Astrocyte of the spinal cord (primary cell): ENCODE measurements around the gene NINJ1.

Experiments used
- DNase-seq: peaks from one replicate; pipeline ENCODE4 v3.0.0; 2011; ENCODE audit warnings: low read depth, low spot score
- H3K4me3 ChIP-seq: 2 replicates; pipeline ENCODE4 v1.5.1; 2011; ENCODE audit warnings: low read depth, mild to moderate bottlenecking, low read length, moderate library complexity
- CTCF ChIP-seq: IDR thresholded peaks from 2 replicates; pipeline ENCODE4 v1.5.1; 2012; ENCODE audit warnings: low read depth, mild to moderate bottlenecking, low read length, inconsistent platforms
- in situ Hi-C: cut with HindIII; loops from 2 replicates; pipeline ENCODE4 v1.10.0; 2017; ENCODE audit warnings: low sequenced_read_pairs

NINJ1 gene

DNA sequence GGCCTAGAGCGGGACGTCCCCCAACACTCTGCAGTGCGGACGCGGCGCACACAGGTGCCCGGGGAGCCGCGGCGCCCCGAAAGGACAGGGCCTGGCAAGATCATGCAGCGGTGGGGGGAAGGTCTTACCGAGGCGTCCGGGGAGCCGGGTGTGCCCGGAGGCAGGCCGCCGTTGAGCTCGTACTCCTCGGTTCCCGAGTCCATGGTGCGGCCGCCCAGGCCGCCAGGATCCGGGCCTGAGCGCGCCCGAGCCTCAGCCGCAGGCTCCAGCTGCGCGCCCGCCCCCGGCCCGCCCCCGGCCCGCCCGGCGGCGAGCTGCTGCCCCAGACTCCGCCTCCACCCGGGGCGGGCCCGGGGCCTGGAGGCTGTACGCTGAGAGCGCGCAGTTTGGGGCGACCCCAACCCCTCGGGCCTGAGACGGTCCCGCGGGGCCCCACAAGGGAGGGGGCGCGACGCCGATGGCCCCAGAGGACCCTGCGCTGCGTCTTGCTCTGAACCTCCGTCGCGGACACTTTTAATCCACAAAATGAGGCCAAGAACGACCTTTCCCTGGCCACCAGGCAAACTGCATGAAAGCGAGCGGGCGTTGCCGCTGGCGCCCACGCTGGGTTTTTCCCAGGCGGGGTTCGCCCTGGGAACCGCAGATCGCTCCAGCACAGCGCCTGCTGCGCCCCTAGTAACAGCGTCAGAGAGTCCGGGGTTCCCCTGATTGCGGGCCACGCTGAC is at the start of gene NINJ1:
Gene NINJ1 (minus strand): TSS at position 237 of the 725 bp plus-strand sequence. CDS start 34 bp downstream, at position 203.
- TF ChIP-seq CTCF = no peak
- in situ Hi-C loops = no loop called here
- peak; percentile 75 for DNase-seq
- H3K4me3 ChIP-seq = peak within 1 kb of the TSS; percentile 69

DNA sequence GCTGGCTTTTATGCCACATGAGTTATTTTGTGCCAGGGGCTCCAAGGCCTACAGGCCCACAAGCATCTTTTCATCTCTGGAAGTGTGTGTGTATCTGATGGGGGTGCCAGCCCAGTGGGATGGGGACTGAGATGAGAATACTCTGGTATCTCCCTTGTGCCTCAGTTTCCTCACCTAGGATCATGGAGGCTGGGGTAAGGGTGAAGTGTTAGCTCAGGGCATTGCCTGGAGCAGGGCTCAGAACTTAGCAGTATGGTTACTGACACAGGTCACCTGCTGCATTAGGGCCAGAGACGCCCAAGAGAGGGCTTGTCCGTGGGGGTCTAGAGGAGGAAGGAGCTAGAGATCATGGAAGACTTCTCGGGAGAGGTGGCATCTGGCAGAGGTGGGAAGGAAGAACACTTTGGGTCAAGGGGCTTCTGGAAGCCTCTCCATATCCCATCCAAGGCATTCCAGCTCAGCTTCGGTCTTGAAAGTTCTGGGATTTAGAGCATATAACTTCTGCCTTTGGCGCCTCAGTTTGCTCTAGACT is 49.1 kb upstream of the NINJ1 start:
- H3K4me3 ChIP-seq = no peak overlapping the region
- DNase-seq = no peak
- TF ChIP-seq CTCF = no peak
- in situ Hi-C loops = no loop called here

- DNase-seq = no peak
- TF ChIP-seq CTCF = no peak
- in situ Hi-C loops = no loop called here
- no peak overlapping the region for H3K4me3 ChIP-seq
Measured at GRCh38 chr9:93182572-93182971, 48.5 kb upstream of the NINJ1 start.

GRCh38 chr9:93181672-93182435 is 47.8 kb upstream of the NINJ1 start:
- no peak for DNase-seq
- TF ChIP-seq CTCF = no peak
- no peak overlapping the region for H3K4me3 ChIP-seq
- in situ Hi-C loops = no loop called here

- TF ChIP-seq CTCF = no peak
- in situ Hi-C loops = no loop called here
Measured at GRCh38 chr9:93180938-93181337, 46.9 kb upstream of the NINJ1 start.

DNA sequence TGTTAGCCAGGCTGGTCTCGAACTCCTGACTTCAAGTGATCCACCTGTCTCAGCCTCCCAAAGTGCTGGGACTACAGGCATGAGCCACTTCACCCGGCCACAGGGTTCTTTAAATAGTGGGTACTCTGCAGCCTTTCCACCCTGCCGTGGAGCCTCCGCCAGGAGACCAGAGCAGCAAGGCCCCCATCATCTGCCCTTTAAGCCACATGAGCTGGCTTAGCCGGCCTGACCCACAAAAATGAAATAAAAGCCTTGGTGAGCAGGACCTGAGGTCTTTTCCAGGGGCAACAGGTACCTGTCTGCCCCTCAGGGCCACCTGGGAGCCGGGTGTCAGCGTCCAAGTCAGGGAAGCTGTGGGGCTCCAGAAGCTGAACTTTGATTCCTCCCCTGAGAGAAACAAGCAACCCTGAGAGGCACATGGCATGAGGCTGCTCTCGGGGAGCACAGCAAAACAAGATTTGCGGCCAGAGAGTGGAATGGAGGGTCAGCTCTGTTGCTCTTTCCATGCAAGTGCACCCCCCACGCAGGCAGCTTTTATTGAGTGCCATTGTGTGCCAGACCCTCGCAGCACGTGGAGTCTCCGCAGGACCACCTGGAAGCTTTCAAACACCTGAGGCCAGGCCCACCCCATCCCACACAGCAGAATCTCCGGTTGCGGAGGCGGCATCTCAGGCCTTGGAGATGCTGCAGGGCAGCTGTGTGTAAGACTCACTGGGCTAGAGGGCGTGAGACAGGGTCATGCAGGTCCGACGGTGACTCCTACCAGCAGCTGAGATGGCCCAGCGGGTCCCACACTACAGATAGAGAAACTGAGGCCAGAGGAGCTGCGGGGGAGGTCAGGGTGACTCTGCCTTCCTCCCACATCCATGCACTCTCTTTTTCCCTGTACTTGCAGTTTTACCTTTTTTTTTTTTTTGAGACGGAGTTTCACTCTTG is 45.1 kb upstream of the NINJ1 start:
- in situ Hi-C loops = no loop called here
- TF ChIP-seq CTCF = no peak
- H3K4me3 ChIP-seq = no peak overlapping the region
- DNase-seq = no peak

More at GRCh38 chr9:93180938-93181337, 46.9 kb upstream of the NINJ1 start:
- no peak overlapping the region for H3K4me3 ChIP-seq
- no peak for DNase-seq
